GM23338 (cell line): ENCODE measurements around the gene SLC35A3. TPM values are rescaled to one million over a fixed set of nuclear protein-coding genes. Genes with fewer than 3 reads are reported as not detected.

Experiments used
- ATAC-seq: fragments of 200-7000 bp; cut with Tn5 transposase; 3 replicates; pipeline ENCODE4 v1.9.1; 2020
- DNase-seq: peaks from one replicate; pipeline ENCODE4 v3.0.0-alpha.2; 2015; ENCODE audit warnings: low spot score
- H2AFZ ChIP-seq: fragments of 200-600 bp; sonication (generic); 2 replicates; pipeline ENCODE4 v1.8.0; 2016; ENCODE audit warnings: antibody characterized with exemption, mild to moderate bottlenecking, moderate library complexity
- H3F3A ChIP-seq: fragments of 200-600 bp; sonication (generic); replicated peaks from 2 replicates; pipeline ENCODE4 v1.8.0; 2017; ENCODE audit warnings: antibody characterized with exemption, mixed run types, low read depth
- H3K27ac ChIP-seq: fragments of 200-600 bp; sonication (generic); 2 replicates; pipeline ENCODE4 v1.6.1; 2016; ENCODE audit warnings: low read depth
- H3K27me3 ChIP-seq: fragments of 200-600 bp; sonication (generic); 2 replicates; pipeline ENCODE4 v1.8.0; 2016; ENCODE audit warnings: mild to moderate bottlenecking, mixed run types, moderate library complexity; ENCODE audit not compliant: insufficient read depth
- H3K36me3 ChIP-seq: fragments of 200-600 bp; sonication (generic); 2 replicates; pipeline ENCODE4 v1.8.0; 2016; ENCODE audit warnings: mild to moderate bottlenecking; ENCODE audit not compliant: insufficient read depth
- H3K4me1 ChIP-seq: fragments of 200-600 bp; sonication (generic); 2 replicates; pipeline ENCODE4 v1.8.0; 2016; ENCODE audit warnings: mild to moderate bottlenecking, moderate library complexity; ENCODE audit not compliant: insufficient read depth
- H3K4me2 ChIP-seq: fragments of 200-600 bp; sonication (generic); 2 replicates; pipeline ENCODE4 v1.7.1; 2017; ENCODE audit warnings: mixed run types
- H3K4me3 ChIP-seq: fragments of 200-600 bp; sonication (generic); 2 replicates; pipeline ENCODE4 v1.6.1; 2016; ENCODE audit warnings: mixed run types
- H3K79me2 ChIP-seq: fragments of 200-600 bp; sonication (generic); replicated peaks from 2 replicates; pipeline ENCODE4 v1.8.0; 2017; ENCODE audit warnings: mild to moderate bottlenecking; ENCODE audit not compliant: insufficient read depth
- H3K9me2 ChIP-seq: fragments of 200-600 bp; sonication (generic); 2 replicates; pipeline ENCODE4 v1.8.0; 2017; ENCODE audit not compliant: insufficient read depth
- H4K20me1 ChIP-seq: fragments of 200-600 bp; sonication (generic); replicated peaks from 2 replicates; pipeline ENCODE4 v1.8.0; 2017; ENCODE audit warnings: mild to moderate bottlenecking; ENCODE audit not compliant: insufficient read depth
- H3K27ac Mint-ChIP-seq: 2 replicates; pipeline ENCODE4 v1.8.0; 2020; ENCODE audit warnings: inconsistent platforms, mild to moderate bottlenecking, moderate library complexity, mixed read lengths
- H3K27me3 Mint-ChIP-seq: 3 replicates; pipeline ENCODE4 v1.8.0; 2022; ENCODE audit warnings: low read depth, mild to moderate bottlenecking, moderate library complexity, mixed read lengths, inconsistent platforms; ENCODE audit not compliant: insufficient read depth, poor library complexity
- H3K36me3 Mint-ChIP-seq: 3 replicates; pipeline ENCODE4 v1.8.0; 2021; ENCODE audit warnings: low read depth, mild to moderate bottlenecking, inconsistent platforms, moderate library complexity, mixed read lengths
- H3K4me1 Mint-ChIP-seq: 3 replicates; pipeline ENCODE4 v1.8.0; 2020; ENCODE audit warnings: mild to moderate bottlenecking, inconsistent platforms, mixed read lengths
- H3K4me3 Mint-ChIP-seq: 3 replicates; pipeline ENCODE4 v1.8.0; 2021; ENCODE audit warnings: moderate library complexity, mild to moderate bottlenecking, inconsistent platforms, mixed read lengths
- H3K9me3 Mint-ChIP-seq: 3 replicates; pipeline ENCODE4 v1.8.0; 2020; ENCODE audit warnings: moderate library complexity, mild to moderate bottlenecking, inconsistent platforms, mixed read lengths
- CREB1 ChIP-seq: fragments of 250-450 bp; sonication (Bioruptor Pico); IDR thresholded peaks from 2 replicates; pipeline ENCODE4 v1.5.0; 2020; ENCODE audit warnings: low read depth, mild to moderate bottlenecking, moderate library complexity
- ETS1 ChIP-seq: IDR thresholded peaks from 2 replicates; pipeline ENCODE4 v1.6.1; 2016; ENCODE audit warnings: antibody characterized with exemption
- EZH2 ChIP-seq: fragments of 200-600 bp; sonication (generic); IDR thresholded peaks from one replicate; pipeline ENCODE4 v1.8.0; 2017; ENCODE audit warnings: antibody characterized with exemption, mild to moderate bottlenecking, low read depth; ENCODE audit not compliant: unreplicated experiment
- POLR2AphosphoS5 ChIP-seq: IDR thresholded peaks from 2 replicates; pipeline ENCODE4 v1.6.1; 2016; ENCODE audit warnings: antibody characterized with exemption, low read depth
- STAT1 ChIP-seq: IDR thresholded peaks from one replicate; pipeline ENCODE4 v1.6.1; 2016; ENCODE audit warnings: antibody characterized with exemption; ENCODE audit not compliant: unreplicated experiment
- ZNF331 ChIP-seq: fragments of 250-450 bp; sonication (Bioruptor Pico); IDR thresholded peaks from 2 replicates; pipeline ENCODE4 v1.5.0; 2020; ENCODE audit warnings: low read depth, mild to moderate bottlenecking, moderate library complexity
- long read RNA-seq: library from polyadenylated mRNA; unstranded; transcript quantifications from one replicate; pipeline ENCODE4 v2.0.0, GENCODE V29; 2020; ENCODE audit not compliant: unreplicated experiment
- polyA plus RNA-seq: library from polyadenylated mRNA; unstranded; fragments of >200 nt; fragmentation: Nextera tagmentation; extraction: Ambion mirVana; gene quantifications from 2 replicates; pipeline ENCODE4 v1.2.1, GENCODE V29; 2016
- total RNA-seq: library from RNA; depleted of rRNA; stranded (reverse); fragments of >200 nt; shearing (Covaris generic); gene quantifications from 2 replicates; pipeline ENCODE4 v1.2.3, GENCODE V29; 2014; rRNA removed
- TF ChIP-seq, protein P1 (sequence below), 2 experiments: fragments of 200-600 bp in 1 of 2; sonication (generic) in 1 of 2; conservative IDR thresholded peaks; 2 replicates each; pipeline versions ENCODE4 v1.5.1 to v1.6.1; 2016 to 2017; ENCODE audit warnings: antibody characterized with exemption in 2 of 2, low read depth in 2 of 2, mild to moderate bottlenecking in 2 of 2, moderate library complexity in 1 of 2
- TF ChIP-seq, protein P2 (sequence below): IDR thresholded peaks from one replicate; pipeline ENCODE4 v1.6.1; 2018; ENCODE audit warnings: antibody characterized with exemption; ENCODE audit not compliant: unreplicated experiment
- TF ChIP-seq, protein P3 (sequence below): fragments of 250-450 bp; sonication (Bioruptor Pico); IDR thresholded peaks from 2 replicates; pipeline ENCODE4 v1.5.0; 2020; ENCODE audit warnings: mild to moderate bottlenecking, moderate library complexity

SLC35A3 gene
- total RNA-seq (24.3 and 27.2 TPM in 2 replicates), polyA plus RNA-seq (7.6 and 8.4 TPM in 2 replicates)
- long read RNA-seq, full-length matches to known transcripts: 4 of 5 reads
- long read RNA-seq, partial matches to known transcripts: 0 of 5 reads
- long read RNA-seq, other reads (novel, unspliced or antisense): 1 of 5 reads

DNA sequence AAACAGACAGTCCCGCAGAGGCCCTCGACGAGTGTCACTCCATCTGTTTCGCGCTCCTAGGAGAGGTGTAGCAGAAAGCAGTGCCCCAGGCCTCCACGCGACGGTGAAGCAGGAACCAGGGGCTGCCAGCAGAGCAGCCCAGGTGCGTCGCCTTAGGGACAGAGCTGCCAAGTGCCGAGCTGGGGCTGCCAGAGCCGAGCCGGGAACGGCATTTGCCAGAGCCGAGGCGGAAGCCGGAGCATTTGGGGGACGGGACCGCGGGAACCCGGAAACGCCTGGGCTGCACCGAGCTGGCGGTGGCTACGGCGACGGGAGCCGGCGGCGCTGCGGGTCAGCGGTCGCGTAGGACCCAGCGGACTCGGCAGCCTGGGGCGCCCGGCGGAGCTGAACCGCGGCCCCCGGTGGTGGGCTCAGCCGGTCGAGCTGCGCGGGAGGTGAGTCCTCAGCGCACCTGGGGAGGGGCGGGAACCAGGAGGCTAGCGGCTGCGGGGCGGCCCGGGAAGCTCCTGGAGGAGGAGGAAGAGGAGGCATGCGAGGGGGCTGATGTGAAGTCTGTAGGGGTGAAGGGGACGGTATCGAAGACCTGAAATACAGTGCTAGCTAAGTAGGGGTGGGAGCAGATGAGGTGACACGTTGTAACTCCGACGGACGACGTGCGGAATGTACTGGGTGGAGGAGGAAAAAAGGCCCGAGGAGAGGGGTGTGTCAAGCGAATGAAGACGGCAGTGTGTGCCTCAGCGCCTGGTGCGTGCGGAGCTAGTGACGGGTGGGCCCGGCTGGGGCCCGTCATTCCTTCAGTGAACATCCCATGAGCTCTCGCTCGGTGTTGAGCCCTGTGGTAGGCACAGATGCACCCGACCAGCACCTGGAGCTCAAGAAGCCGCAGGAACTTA, at the start of gene SLC35A3:
TSS of gene SLC35A3 (plus strand) at position 268 of the 893 bp plus-strand sequence. CDS start 23,559 bp downstream, outside the sequence.
- ATAC-seq (peak; percentile 96), DNase-seq (peak; percentile 92)
- no peaks in the 10 kb centered on the region for H4K20me1 ChIP-seq
- H2AFZ ChIP-seq: peak within 1 kb of the TSS; percentile 100
- no peaks in the 10 kb centered on the region for H3K9me3 Mint-ChIP-seq
- H3K4me2 ChIP-seq: peak within 1 kb of the TSS; percentile 73
- peak within 1 kb of the TSS; percentile 88 for H3K4me3 ChIP-seq
- peaks cover 11% of the 10 kb centered on the region for H3K4me1 Mint-ChIP-seq
- H3K79me2 ChIP-seq: peaks cover 42% of the 10 kb centered on the region
- no peaks in the 10 kb centered on the region for H3K36me3 Mint-ChIP-seq
- no peaks in the 10 kb centered on the region for H3K27me3 ChIP-seq
- TF ChIP-seq, protein P1, sequence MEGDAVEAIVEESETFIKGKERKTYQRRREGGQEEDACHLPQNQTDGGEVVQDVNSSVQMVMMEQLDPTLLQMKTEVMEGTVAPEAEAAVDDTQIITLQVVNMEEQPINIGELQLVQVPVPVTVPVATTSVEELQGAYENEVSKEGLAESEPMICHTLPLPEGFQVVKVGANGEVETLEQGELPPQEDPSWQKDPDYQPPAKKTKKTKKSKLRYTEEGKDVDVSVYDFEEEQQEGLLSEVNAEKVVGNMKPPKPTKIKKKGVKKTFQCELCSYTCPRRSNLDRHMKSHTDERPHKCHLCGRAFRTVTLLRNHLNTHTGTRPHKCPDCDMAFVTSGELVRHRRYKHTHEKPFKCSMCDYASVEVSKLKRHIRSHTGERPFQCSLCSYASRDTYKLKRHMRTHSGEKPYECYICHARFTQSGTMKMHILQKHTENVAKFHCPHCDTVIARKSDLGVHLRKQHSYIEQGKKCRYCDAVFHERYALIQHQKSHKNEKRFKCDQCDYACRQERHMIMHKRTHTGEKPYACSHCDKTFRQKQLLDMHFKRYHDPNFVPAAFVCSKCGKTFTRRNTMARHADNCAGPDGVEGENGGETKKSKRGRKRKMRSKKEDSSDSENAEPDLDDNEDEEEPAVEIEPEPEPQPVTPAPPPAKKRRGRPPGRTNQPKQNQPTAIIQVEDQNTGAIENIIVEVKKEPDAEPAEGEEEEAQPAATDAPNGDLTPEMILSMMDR (conservative IDR thresholded peaks at IDR 0.05; ENCODE audit: low read depth in 2 of 2): 0 out of 4 replicates have a peak, but pooled peaks of 1 of the 2 experiments have one; percentile 2
- TF ChIP-seq, protein P2, sequence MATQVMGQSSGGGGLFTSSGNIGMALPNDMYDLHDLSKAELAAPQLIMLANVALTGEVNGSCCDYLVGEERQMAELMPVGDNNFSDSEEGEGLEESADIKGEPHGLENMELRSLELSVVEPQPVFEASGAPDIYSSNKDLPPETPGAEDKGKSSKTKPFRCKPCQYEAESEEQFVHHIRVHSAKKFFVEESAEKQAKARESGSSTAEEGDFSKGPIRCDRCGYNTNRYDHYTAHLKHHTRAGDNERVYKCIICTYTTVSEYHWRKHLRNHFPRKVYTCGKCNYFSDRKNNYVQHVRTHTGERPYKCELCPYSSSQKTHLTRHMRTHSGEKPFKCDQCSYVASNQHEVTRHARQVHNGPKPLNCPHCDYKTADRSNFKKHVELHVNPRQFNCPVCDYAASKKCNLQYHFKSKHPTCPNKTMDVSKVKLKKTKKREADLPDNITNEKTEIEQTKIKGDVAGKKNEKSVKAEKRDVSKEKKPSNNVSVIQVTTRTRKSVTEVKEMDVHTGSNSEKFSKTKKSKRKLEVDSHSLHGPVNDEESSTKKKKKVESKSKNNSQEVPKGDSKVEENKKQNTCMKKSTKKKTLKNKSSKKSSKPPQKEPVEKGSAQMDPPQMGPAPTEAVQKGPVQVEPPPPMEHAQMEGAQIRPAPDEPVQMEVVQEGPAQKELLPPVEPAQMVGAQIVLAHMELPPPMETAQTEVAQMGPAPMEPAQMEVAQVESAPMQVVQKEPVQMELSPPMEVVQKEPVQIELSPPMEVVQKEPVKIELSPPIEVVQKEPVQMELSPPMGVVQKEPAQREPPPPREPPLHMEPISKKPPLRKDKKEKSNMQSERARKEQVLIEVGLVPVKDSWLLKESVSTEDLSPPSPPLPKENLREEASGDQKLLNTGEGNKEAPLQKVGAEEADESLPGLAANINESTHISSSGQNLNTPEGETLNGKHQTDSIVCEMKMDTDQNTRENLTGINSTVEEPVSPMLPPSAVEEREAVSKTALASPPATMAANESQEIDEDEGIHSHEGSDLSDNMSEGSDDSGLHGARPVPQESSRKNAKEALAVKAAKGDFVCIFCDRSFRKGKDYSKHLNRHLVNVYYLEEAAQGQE: peak; percentile 36
- TF ChIP-seq ETS1 (peak; percentile 68), EZH2 (no peak), STAT1 (no peak), ZNF331 (CRISPR knock-in tag) (no peak), CREB1 (CRISPR knock-in tag) (peak; percentile 58), POLR2AphosphoS5 (peak; percentile 90)
- TF ChIP-seq, protein P3, sequence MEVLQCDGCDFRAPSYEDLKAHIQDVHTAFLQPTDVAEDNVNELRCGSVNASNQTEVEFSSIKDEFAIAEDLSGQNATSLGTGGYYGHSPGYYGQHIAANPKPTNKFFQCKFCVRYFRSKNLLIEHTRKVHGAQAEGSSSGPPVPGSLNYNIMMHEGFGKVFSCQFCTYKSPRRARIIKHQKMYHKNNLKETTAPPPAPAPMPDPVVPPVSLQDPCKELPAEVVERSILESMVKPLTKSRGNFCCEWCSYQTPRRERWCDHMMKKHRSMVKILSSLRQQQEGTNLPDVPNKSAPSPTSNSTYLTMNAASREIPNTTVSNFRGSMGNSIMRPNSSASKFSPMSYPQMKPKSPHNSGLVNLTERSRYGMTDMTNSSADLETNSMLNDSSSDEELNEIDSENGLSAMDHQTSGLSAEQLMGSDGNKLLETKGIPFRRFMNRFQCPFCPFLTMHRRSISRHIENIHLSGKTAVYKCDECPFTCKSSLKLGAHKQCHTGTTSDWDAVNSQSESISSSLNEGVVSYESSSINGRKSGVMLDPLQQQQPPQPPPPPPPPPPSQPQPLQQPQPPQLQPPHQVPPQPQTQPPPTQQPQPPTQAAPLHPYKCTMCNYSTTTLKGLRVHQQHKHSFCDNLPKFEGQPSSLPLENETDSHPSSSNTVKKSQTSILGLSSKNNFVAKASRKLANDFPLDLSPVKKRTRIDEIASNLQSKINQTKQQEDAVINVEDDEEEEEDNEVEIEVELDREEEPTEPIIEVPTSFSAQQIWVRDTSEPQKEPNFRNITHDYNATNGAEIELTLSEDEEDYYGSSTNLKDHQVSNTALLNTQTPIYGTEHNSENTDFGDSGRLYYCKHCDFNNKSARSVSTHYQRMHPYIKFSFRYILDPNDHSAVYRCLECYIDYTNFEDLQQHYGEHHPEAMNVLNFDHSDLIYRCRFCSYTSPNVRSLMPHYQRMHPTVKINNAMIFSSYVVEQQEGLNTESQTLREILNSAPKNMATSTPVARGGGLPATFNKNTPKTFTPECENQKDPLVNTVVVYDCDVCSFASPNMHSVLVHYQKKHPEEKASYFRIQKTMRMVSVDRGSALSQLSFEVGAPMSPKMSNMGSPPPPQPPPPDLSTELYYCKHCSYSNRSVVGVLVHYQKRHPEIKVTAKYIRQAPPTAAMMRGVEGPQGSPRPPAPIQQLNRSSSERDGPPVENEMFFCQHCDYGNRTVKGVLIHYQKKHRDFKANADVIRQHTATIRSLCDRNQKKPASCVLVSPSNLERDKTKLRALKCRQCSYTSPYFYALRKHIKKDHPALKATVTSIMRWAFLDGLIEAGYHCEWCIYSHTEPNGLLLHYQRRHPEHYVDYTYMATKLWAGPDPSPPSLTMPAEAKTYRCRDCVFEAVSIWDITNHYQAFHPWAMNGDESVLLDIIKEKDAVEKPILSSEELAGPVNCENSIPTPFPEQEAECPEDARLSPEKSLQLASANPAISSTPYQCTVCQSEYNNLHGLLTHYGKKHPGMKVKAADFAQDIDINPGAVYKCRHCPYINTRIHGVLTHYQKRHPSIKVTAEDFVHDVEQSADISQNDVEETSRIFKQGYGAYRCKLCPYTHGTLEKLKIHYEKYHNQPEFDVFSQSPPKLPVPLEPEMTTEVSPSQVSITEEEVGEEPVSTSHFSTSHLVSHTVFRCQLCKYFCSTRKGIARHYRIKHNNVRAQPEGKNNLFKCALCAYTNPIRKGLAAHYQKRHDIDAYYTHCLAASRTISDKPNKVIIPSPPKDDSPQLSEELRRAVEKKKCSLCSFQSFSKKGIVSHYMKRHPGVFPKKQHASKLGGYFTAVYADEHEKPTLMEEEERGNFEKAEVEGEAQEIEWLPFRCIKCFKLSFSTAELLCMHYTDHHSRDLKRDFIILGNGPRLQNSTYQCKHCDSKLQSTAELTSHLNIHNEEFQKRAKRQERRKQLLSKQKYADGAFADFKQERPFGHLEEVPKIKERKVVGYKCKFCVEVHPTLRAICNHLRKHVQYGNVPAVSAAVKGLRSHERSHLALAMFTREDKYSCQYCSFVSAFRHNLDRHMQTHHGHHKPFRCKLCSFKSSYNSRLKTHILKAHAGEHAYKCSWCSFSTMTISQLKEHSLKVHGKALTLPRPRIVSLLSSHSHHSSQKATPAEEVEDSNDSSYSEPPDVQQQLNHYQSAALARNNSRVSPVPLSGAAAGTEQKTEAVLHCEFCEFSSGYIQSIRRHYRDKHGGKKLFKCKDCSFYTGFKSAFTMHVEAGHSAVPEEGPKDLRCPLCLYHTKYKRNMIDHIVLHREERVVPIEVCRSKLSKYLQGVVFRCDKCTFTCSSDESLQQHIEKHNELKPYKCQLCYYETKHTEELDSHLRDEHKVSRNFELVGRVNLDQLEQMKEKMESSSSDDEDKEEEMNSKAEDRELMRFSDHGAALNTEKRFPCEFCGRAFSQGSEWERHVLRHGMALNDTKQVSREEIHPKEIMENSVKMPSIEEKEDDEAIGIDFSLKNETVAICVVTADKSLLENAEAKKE (CRISPR knock-in tag): no peak
- H3K27ac ChIP-seq: peak within 1 kb of the TSS; percentile 82; the same call in 1 of the 2 replicates
- no peaks in the 10 kb centered on the region for H3K36me3 ChIP-seq
- H3K4me3 Mint-ChIP-seq: peak within 1 kb of the TSS; percentile 96
- H3K27ac Mint-ChIP-seq: peak within 1 kb of the TSS; percentile 64
- H3K27me3 Mint-ChIP-seq: peaks cover 10% of the 10 kb centered on the region
- H3K4me1 ChIP-seq: peaks cover 18% of the 10 kb centered on the region
- 0 out of 2 replicates have a peak, but pooled peaks cover 9% of the 10 kb centered on the region for H3F3A ChIP-seq
- no peaks in the 10 kb centered on the region for H3K9me2 ChIP-seq
